IMR-90 (cell line): ENCODE measurements around the gene ANKH. TPM values are rescaled to one million over a fixed set of nuclear protein-coding genes. Genes with fewer than 3 reads are reported as not detected.
A peak's percentile ranks its signal among the peaks of the same experiment; 100 is the strongest.

Source experiments
- ATAC-seq: fragments of 200-7000 bp; cut with Tn5 transposase; 2 replicates; pipeline ENCODE4 v1.9.1; 2020; ENCODE audit warnings: low read depth, mild to moderate bottlenecking, moderate library complexity
- BruUV-seq: library from RNA; stranded (reverse); fragments of 400-500 nt; replicated peaks from 2 replicates; lab custom pipeline; 2021; lab: Mats Ljungman, UMichigan
- CTCF ChIA-PET: fragments of 300-600 bp; formaldehyde crosslinking; extraction: SDS; loops from one replicate; lab custom pipeline; 2021; ENCODE audit warnings: antibody characterized with exemption; lab: Yijun Ruan, JAX
- POLR2A ChIA-PET: fragments of 300-600 bp; sonication (Branson Sonifier 250); formaldehyde crosslinking; loops from one replicate; lab custom pipeline; 2022; ENCODE audit warnings: antibody characterized with exemption; ENCODE audit not compliant: unreplicated experiment; lab: Charles Lee
- DNase-seq: peaks from one replicate; pipeline ENCODE4 v3.0.0; 2013
- H2AFZ ChIP-seq: replicated peaks from 2 replicates; pipeline ENCODE3; 2013; ENCODE audit warnings: low read length, mild to moderate bottlenecking; ENCODE audit not compliant: poor library complexity
- H2AK5ac ChIP-seq: 2 replicates; pipeline ENCODE4 v1.6.1; 2013; ENCODE audit warnings: low read depth, low read length, inconsistent platforms
- H2AK9ac ChIP-seq: replicated peaks from 2 replicates; pipeline ENCODE3; 2013; ENCODE audit warnings: mild to moderate bottlenecking, low read depth, low read length, moderate library complexity; ENCODE audit not compliant: poor library complexity
- H2BK120ac ChIP-seq: 2 replicates; pipeline ENCODE4 v1.6.1; 2013; ENCODE audit warnings: low read depth, low read length, inconsistent platforms
- H2BK15ac ChIP-seq: 3 replicates; pipeline ENCODE4 v1.6.1; 2013; ENCODE audit warnings: low read depth, low read length, inconsistent platforms
- H2BK20ac ChIP-seq: 2 replicates; pipeline ENCODE4 v1.6.1; 2013; ENCODE audit warnings: low read depth, mild to moderate bottlenecking, inconsistent platforms, low read length, moderate library complexity
- H2BK5ac ChIP-seq: 2 replicates; pipeline ENCODE4 v1.6.1; 2013; ENCODE audit warnings: mild to moderate bottlenecking, low read depth, low read length, inconsistent platforms; ENCODE audit not compliant: poor library complexity, severe bottlenecking
- H3K14ac ChIP-seq: replicated peaks from 2 replicates; pipeline ENCODE4 v1.6.1; 2013; ENCODE audit warnings: low read depth, low read length, inconsistent platforms
- H3K18ac ChIP-seq: 2 replicates; pipeline ENCODE4 v1.6.1; 2013; ENCODE audit warnings: low read depth, low read length, control low read depth
- H3K23ac ChIP-seq: 2 replicates; pipeline ENCODE4 v1.6.1; 2013; ENCODE audit warnings: low read depth, low read length, inconsistent platforms
- H3K27ac ChIP-seq: 2 replicates; pipeline ENCODE4 v1.5.1; 2013; ENCODE audit warnings: mild to moderate bottlenecking, control low read depth, low read length; ENCODE audit not compliant: insufficient read depth
- H3K27me3 ChIP-seq: 2 replicates; pipeline ENCODE4 v1.6.1; 2013; ENCODE audit warnings: low read length; ENCODE audit not compliant: control insufficient read depth, insufficient read depth
- H3K36me3 ChIP-seq: 2 replicates; pipeline ENCODE4 v1.6.1; 2013; ENCODE audit warnings: low read length, mixed read lengths; ENCODE audit not compliant: control insufficient read depth, insufficient read depth
- H3K4ac ChIP-seq: 2 replicates; pipeline ENCODE4 v1.6.1; 2013; ENCODE audit warnings: low read depth, low read length, inconsistent platforms
- H3K4me1 ChIP-seq: 2 replicates; pipeline ENCODE4 v1.6.1; 2013; ENCODE audit warnings: low read length, mixed read lengths; ENCODE audit not compliant: control insufficient read depth, insufficient read depth
- H3K4me2 ChIP-seq: 2 replicates; pipeline ENCODE4 v1.6.1; 2013; ENCODE audit warnings: low read depth, mild to moderate bottlenecking, control low read depth, low read length, moderate library complexity
- H3K4me3 ChIP-seq: 2 replicates; pipeline ENCODE4 v1.5.1; 2013; ENCODE audit warnings: low read depth, mild to moderate bottlenecking, control low read depth, low read length, moderate library complexity; ENCODE audit not compliant: insufficient read depth
- H3K56ac ChIP-seq: 2 replicates; pipeline ENCODE4 v1.6.1; 2013; ENCODE audit warnings: low read length, inconsistent platforms; ENCODE audit not compliant: insufficient read depth; ENCODE audit errors: extremely low read depth
- H3K79me1 ChIP-seq, 2 experiments: 2 replicates each; pipeline ENCODE4 v1.6.1; 2013; ENCODE audit warnings: low read length in 2 of 2, inconsistent platforms in 1 of 2, low read depth in 1 of 2
- H3K9ac ChIP-seq: 2 replicates; pipeline ENCODE4 v1.6.1; 2013; ENCODE audit warnings: low read depth, low read length, control low read depth
- H3K9me1 ChIP-seq: 2 replicates; pipeline ENCODE4 v1.6.1; 2013; ENCODE audit warnings: low read length, inconsistent platforms; ENCODE audit not compliant: insufficient read depth
- H3K9me3 ChIP-seq: 2 replicates; pipeline ENCODE4 v1.6.1; 2013; ENCODE audit warnings: low read length; ENCODE audit not compliant: control insufficient read depth, insufficient read depth
- H4K20me1 ChIP-seq: 2 replicates; pipeline ENCODE4 v1.6.1; 2013; ENCODE audit warnings: low read length, inconsistent platforms; ENCODE audit not compliant: insufficient read depth
- H4K5ac ChIP-seq: 2 replicates; pipeline ENCODE4 v1.6.1; 2013; ENCODE audit warnings: mild to moderate bottlenecking, low read depth, low read length, control low read depth
- H4K8ac ChIP-seq, 2 experiments: 2 replicates each; pipeline ENCODE4 v1.6.1; 2013; ENCODE audit warnings: low read depth in 2 of 2, low read length in 2 of 2, control low read depth in 1 of 2, inconsistent platforms in 1 of 2
- H4K91ac ChIP-seq: 2 replicates; pipeline ENCODE4 v1.6.1; 2013; ENCODE audit warnings: low read depth, low read length, inconsistent platforms; ENCODE audit not compliant: insufficient read depth
- BHLHE40 ChIP-seq: fragments of 150-350 bp; IDR thresholded peaks from 2 replicates; pipeline ENCODE4 v1.6.1; 2016; ENCODE audit warnings: mild to moderate bottlenecking, low read depth, low read length
- CHD1 ChIP-seq: IDR thresholded peaks from 2 replicates; pipeline ENCODE4 v1.6.1; 2012; ENCODE audit warnings: low read depth, low read length, improper control_type of control experiment
- NFE2L2 ChIP-seq: fragments of 150-350 bp; IDR thresholded peaks from 2 replicates; pipeline ENCODE4 v1.6.1; 2016; ENCODE audit warnings: low read depth, mild to moderate bottlenecking, low read length
- RAD21 ChIP-seq: IDR thresholded peaks from 2 replicates; pipeline ENCODE4 v1.6.1; 2012; ENCODE audit warnings: low read length, improper control_type of control experiment
- RCOR1 ChIP-seq: IDR thresholded peaks from 2 replicates; pipeline ENCODE4 v1.6.1; 2012; ENCODE audit warnings: mild to moderate bottlenecking, low read length, improper control_type of control experiment; ENCODE audit not compliant: insufficient replicate concordance
- SMC3 ChIP-seq: fragments of 150-350 bp; IDR thresholded peaks from 2 replicates; pipeline ENCODE4 v1.6.1; 2016; ENCODE audit warnings: low read depth, mild to moderate bottlenecking, antibody characterized with exemption, low read length, moderate library complexity
- WGBS, 2 experiments: methylation state at CpG; one replicate each; pipeline versions ENCODE4 v1.1.5 to v1.1.7; 2013; ENCODE audit warnings: missing lambda C conversion rate in 2 of 2; ENCODE audit not compliant: insufficient read length in 1 of 2; ENCODE audit errors: extremely low coverage in 2 of 2; 5-methylcytosine and 5-hydroxymethylcytosine counted together
- dilution Hi-C: fragments of 300-500 bp; cut with HindIII; formaldehyde crosslinking; loops from one replicate; pipeline ENCODE4 v1.14.3; 2018; ENCODE audit warnings: low sequenced_read_pairs; ENCODE audit not compliant: unreplicated experiment
- in situ Hi-C: fragments of 300-500 bp; cut with MboI; formaldehyde crosslinking; loops from 3 replicates; pipeline ENCODE4 v1.14.3; 2019; ENCODE audit warnings: low sequenced_read_pairs, inconsistent platforms, mixed read lengths
- intact Hi-C: fragments of 100-400 bp; cut with micrococcal nuclease; formaldehyde crosslinking; loops from 2 replicates; pipeline ENCODE4 v1.10.0; 2022
- polyA plus RNA-seq, 3 experiments: library from polyadenylated mRNA; depleted of rRNA; stranded (reverse); fragments of >200 nt; gene quantifications; 2 replicates each; pipeline ENCODE4 v1.2.3, GENCODE V29; 2012; ENCODE audit warnings: low replicate concordance in 1 of 3
- total RNA-seq: library from RNA; depleted of rRNA; stranded (reverse); fragments of >200 nt; gene quantifications from 2 replicates; pipeline ENCODE4 v1.2.3, GENCODE V29; 2012
- TF ChIP-seq, protein P1 (sequence below): fragments of 150-350 bp; IDR thresholded peaks from 2 replicates; pipeline ENCODE4 v1.6.1; 2016; ENCODE audit warnings: low read depth, mild to moderate bottlenecking, low read length, moderate library complexity, borderline replicate concordance
- TF ChIP-seq, protein P2 (sequence below): conservative IDR thresholded peaks from 2 replicates; pipeline ENCODE4 v1.5.1; 2012; ENCODE audit warnings: mild to moderate bottlenecking, low read depth, low read length, improper control_type of control experiment

The ANKH gene
- total and polyA plus RNA-seq, 2 of the 4 experiments (the other 2 are of a cell fraction), result 5.2 to 17.2 TPM

DNA sequence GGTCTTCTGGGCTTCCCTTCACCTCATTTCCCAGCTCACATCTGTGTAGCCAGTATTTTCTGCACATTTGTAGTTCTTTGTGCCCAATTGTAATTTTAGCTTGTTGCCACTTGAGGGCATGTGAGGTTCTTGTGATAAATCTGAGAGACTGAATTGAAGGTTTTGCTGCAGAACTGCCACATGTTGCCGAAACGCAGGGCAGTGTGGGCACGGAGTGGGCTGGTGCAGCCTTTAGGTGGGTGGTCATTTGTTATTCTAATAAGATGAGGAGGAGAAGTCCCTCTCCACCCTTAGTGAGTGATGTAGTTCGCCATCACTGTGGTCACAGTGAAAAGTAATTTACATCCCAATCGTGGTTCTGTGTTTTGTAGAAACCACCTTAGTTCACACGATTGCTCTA, 185.8 kb downstream of the ANKH start:
- POLR2A ChIA-PET, result no interaction called here
- no peak overlapping the region; the same call in 1 of the 2 replicates for H2BK20ac ChIP-seq
- no peak overlapping the region for H3K27ac ChIP-seq
- H3K4me3 ChIP-seq, result no peak overlapping the region
- H3K56ac ChIP-seq, result no peak overlapping the region
- TF ChIP-seq, protein P1, sequence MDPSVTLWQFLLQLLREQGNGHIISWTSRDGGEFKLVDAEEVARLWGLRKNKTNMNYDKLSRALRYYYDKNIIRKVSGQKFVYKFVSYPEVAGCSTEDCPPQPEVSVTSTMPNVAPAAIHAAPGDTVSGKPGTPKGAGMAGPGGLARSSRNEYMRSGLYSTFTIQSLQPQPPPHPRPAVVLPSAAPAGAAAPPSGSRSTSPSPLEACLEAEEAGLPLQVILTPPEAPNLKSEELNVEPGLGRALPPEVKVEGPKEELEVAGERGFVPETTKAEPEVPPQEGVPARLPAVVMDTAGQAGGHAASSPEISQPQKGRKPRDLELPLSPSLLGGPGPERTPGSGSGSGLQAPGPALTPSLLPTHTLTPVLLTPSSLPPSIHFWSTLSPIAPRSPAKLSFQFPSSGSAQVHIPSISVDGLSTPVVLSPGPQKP, result no peak
- peak; percentile 86 for TF ChIP-seq SMC3
- no peak for TF ChIP-seq RCOR1
- TF ChIP-seq, protein P2, sequence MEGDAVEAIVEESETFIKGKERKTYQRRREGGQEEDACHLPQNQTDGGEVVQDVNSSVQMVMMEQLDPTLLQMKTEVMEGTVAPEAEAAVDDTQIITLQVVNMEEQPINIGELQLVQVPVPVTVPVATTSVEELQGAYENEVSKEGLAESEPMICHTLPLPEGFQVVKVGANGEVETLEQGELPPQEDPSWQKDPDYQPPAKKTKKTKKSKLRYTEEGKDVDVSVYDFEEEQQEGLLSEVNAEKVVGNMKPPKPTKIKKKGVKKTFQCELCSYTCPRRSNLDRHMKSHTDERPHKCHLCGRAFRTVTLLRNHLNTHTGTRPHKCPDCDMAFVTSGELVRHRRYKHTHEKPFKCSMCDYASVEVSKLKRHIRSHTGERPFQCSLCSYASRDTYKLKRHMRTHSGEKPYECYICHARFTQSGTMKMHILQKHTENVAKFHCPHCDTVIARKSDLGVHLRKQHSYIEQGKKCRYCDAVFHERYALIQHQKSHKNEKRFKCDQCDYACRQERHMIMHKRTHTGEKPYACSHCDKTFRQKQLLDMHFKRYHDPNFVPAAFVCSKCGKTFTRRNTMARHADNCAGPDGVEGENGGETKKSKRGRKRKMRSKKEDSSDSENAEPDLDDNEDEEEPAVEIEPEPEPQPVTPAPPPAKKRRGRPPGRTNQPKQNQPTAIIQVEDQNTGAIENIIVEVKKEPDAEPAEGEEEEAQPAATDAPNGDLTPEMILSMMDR, result peak; percentile 76
- peak; percentile 86 for TF ChIP-seq RAD21
- no peak for TF ChIP-seq CHD1
- TF ChIP-seq NFE2L2, result no peak
- no peak for TF ChIP-seq BHLHE40
- H2BK15ac ChIP-seq, result no peak overlapping the region
- H2AK5ac ChIP-seq, result no peak overlapping the region; the same call in 1 of the 2 replicates
- peak; percentile 89 for ATAC-seq
- peak overlapping the region in 1 of 2 experiments; percentile 19; a peak in 1 of 4 replicates for H4K8ac ChIP-seq
- H2AFZ ChIP-seq, result peak overlapping the region; percentile 38
- 6% methylated on average over 2 of the region's 6 CpGs; no CpG with 5 or more reads in 1 of the 2 experiments for WGBS, 2 experiments
- H3K14ac ChIP-seq, result 0 out of 2 replicates have a peak overlapping the region, but pooled peaks have one; percentile 17
- in situ Hi-C loops (no loop called here), intact Hi-C loops (loop anchor here (1.0 to 10.0 kb wide), 5 partner anchors 42 to 497 kb away; no protein-coding TSS in a partner anchor), dilution Hi-C loops (no loop called here)
- H2BK120ac ChIP-seq, result no peak overlapping the region
- 0 out of 2 replicates have a peak overlapping the region, but pooled peaks have one; percentile 20 for H3K4me2 ChIP-seq
- H3K23ac ChIP-seq, result no peak overlapping the region
- DNase-seq, result peak; percentile 69
- H4K5ac ChIP-seq, result no peak overlapping the region
- no peak overlapping the region for H4K91ac ChIP-seq
- H2BK5ac ChIP-seq, result no peak overlapping the region
- no peak overlapping the region for H3K9ac ChIP-seq
- H3K27me3 ChIP-seq, result no peaks in the 10 kb centered on the region
- peaks cover 7% of the 10 kb centered on the region for H3K9me1 ChIP-seq
- BruUV-seq, result no TSS peak
- no peak overlapping the region for H3K4ac ChIP-seq
- peaks cover 2% of the 10 kb centered on the region; the same call in 1 of the 2 replicates for H4K20me1 ChIP-seq
- peaks cover 17 to 49% of the 10 kb centered on the region in 2 experiments for H3K79me1 ChIP-seq
- no peak overlapping the region for H2AK9ac ChIP-seq
- H3K9me3 ChIP-seq, result peaks cover 6% of the 10 kb centered on the region
- CTCF ChIA-PET, result interaction anchor here (0.6 to 2.3 kb wide), 12 partner anchors 13 to 329 kb away, joined by 3 to 14 read pairs (median 4); no protein-coding TSS in a partner anchor
- no peak overlapping the region for H3K18ac ChIP-seq
- peaks cover 41% of the 10 kb centered on the region for H3K36me3 ChIP-seq
- peaks cover 3% of the 10 kb centered on the region for H3K4me1 ChIP-seq
